ENCODE measurements around the gene FAM83D.

DNA sequence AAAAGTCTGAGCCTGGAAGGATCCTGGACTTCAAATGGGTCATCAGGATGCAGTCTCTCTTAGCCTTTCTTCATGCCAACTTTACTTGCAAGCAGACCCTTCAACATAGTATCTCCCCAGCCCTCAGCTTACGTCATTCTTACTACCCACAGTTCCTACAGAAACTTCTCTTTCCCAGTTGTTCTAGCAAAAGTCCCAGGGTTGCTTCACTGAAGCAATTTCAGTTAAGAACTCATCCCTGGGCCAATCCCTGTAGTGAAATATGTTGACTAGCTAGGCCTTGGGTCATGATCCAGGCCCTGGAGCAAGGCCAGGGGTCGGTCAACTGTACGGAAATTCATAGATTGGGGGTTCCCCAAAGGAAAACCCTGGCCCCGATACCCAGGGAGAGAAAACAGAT is 8.6 kb upstream of the FAM83D start:
- TF ChIP-seq CTCF (IDR thresholded peaks at IDR 0.05; ENCODE audit: low read length) (no peak), EZH2 (optimal IDR thresholded peaks at IDR 0.05; ENCODE audit: low read depth, low read length) (no peak)
